HEK293 (cell line): ENCODE results near the gene KCNJ16.

Experiments
- KLF7 ChIP-seq: fragments of 450-650 bp; formaldehyde crosslinking; IDR thresholded peaks from 2 replicates; pipeline ENCODE4 v1.5.1; 2016; ENCODE audit warnings: missing biosample characterization, missing genetic modification characterization, borderline replicate concordance
- ZBTB11 ChIP-seq: fragments of 450-650 bp; formaldehyde crosslinking; conservative IDR thresholded peaks from 2 replicates; pipeline ENCODE4 v1.5.1; 2016; ENCODE audit warnings: low read depth, missing biosample characterization, missing genetic modification characterization
- ZNF391 ChIP-seq: fragments of 450-650 bp; formaldehyde crosslinking; IDR thresholded peaks from 2 replicates; pipeline ENCODE4 v1.5.1; 2016; ENCODE audit warnings: low read depth, missing biosample characterization, missing genetic modification characterization, borderline replicate concordance
- ZNF398 ChIP-seq: fragments of 450-650 bp; formaldehyde crosslinking; IDR thresholded peaks from 2 replicates; pipeline ENCODE4 v1.5.1; 2017; ENCODE audit warnings: missing biosample characterization, missing genetic modification characterization
- ZNF561 ChIP-seq: fragments of 450-650 bp; IDR thresholded peaks from 2 replicates; pipeline ENCODE4 v1.5.1; 2018; ENCODE audit warnings: missing biosample characterization, missing genetic modification characterization, borderline replicate concordance
- ZNF600 ChIP-seq: fragments of 450-650 bp; formaldehyde crosslinking; IDR thresholded peaks from 2 replicates; pipeline ENCODE4 v1.5.1; 2016; ENCODE audit warnings: missing biosample characterization, missing genetic modification characterization
- TF ChIP-seq, protein P1 (sequence below): fragments of 450-650 bp; formaldehyde crosslinking; IDR thresholded peaks from 2 replicates; pipeline ENCODE4 v1.5.1; 2016; ENCODE audit warnings: missing biosample characterization, missing genetic modification characterization

DNA sequence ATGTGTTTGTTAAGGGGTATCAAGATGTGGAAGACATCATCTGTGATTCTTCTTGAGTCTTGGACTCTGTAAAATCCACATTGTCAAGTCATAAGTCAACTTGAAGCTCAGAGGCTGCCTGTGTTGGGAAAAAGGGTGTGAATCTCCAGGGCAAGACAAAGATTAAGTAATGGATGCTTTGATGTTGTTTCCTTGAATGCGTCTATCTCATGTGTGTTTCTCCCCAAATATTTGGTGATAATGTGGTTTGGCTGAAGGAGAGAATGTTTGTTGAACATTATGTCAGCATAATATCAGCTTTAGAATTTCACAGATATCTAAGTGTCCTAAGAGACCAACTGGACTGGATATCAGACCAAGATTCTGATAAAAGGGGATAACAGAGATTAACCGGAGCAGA, 24.1 kb upstream of the KCNJ16 start:
- TF ChIP-seq ZBTB11 (tag by site-specific recombination) (no peak), ZNF561 (tag by site-specific recombination) (no peak), KLF7 (tag by site-specific recombination) (no peak), ZNF391 (tag by site-specific recombination) (no peak), ZNF398 (tag by site-specific recombination) (no peak), ZNF600 (no peak)
- TF ChIP-seq, protein P1, sequence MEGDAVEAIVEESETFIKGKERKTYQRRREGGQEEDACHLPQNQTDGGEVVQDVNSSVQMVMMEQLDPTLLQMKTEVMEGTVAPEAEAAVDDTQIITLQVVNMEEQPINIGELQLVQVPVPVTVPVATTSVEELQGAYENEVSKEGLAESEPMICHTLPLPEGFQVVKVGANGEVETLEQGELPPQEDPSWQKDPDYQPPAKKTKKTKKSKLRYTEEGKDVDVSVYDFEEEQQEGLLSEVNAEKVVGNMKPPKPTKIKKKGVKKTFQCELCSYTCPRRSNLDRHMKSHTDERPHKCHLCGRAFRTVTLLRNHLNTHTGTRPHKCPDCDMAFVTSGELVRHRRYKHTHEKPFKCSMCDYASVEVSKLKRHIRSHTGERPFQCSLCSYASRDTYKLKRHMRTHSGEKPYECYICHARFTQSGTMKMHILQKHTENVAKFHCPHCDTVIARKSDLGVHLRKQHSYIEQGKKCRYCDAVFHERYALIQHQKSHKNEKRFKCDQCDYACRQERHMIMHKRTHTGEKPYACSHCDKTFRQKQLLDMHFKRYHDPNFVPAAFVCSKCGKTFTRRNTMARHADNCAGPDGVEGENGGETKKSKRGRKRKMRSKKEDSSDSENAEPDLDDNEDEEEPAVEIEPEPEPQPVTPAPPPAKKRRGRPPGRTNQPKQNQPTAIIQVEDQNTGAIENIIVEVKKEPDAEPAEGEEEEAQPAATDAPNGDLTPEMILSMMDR (tag by site-specific recombination) = no peak
